Measurements from ENCODE around the gene GMPPB. TPM values are rescaled to one million over a fixed set of nuclear protein-coding genes. Genes with fewer than 3 reads are reported as not detected.

The GMPPB gene
- total RNA-seq, 2 donors from 2014 or later: 12.0 to 21.7 TPM

GRCh38 chr3:49718858-49719213 lies 4.9 kb downstream of the GMPPB start:
- H3K27ac ChIP-seq: no peak overlapping the region
- no peaks in the 10 kb centered on the region for H3K9me3 ChIP-seq
- H3K4me3 ChIP-seq: peak overlapping the region; percentile 39 to 62
- H3K36me3 ChIP-seq: peaks cover 30% of the 10 kb centered on the region
- H3K4me1 ChIP-seq: peaks cover 0 to 30% of the 10 kb centered on the region in 2 donors
- H3K27me3 ChIP-seq: no peaks in the 10 kb centered on the region
- no peak for DNase-seq (ENCODE audit: low spot score)
- no peak for TF ChIP-seq CTCF (IDR thresholded peaks at IDR 0.05)

- Histone ChIP-seq H3K9me3 (no peaks in the 10 kb centered on the region), H3K27ac (no peak overlapping the region), H3K4me3 (no peak overlapping the region), H3K27me3 (no peaks in the 10 kb centered on the region), H3K36me3 (peaks cover 30% of the 10 kb centered on the region), H3K4me1 (peaks cover 0 to 27% of the 10 kb centered on the region in 2 donors)
- DNase-seq (ENCODE audit: low spot score): no peak
- TF ChIP-seq CTCF (IDR thresholded peaks at IDR 0.05): no peak
Observed at GRCh38 chr3:49717959-49718857, 5.5 kb downstream of the GMPPB start.

- TF ChIP-seq CTCF (IDR thresholded peaks at IDR 0.05): no peak
- H3K27ac ChIP-seq: no peak overlapping the region
- H3K36me3 ChIP-seq: peaks cover 28% of the 10 kb centered on the region
- peaks cover 0 to 19% of the 10 kb centered on the region in 2 donors for H3K4me1 ChIP-seq
- H3K4me3 ChIP-seq: no peak overlapping the region
- H3K27me3 ChIP-seq: no peaks in the 10 kb centered on the region
- H3K9me3 ChIP-seq: no peaks in the 10 kb centered on the region
- no peak for DNase-seq (ENCODE audit: low spot score)
Observed at GRCh38 chr3:49717211-49717958, 6.4 kb downstream of the GMPPB start.

- Histone ChIP-seq H3K27ac (no peak overlapping the region), H3K4me1 (peaks cover 0 to 14% of the 10 kb centered on the region in 2 donors), H3K36me3 (peaks cover 24% of the 10 kb centered on the region), H3K4me3 (no peak overlapping the region), H3K9me3 (no peaks in the 10 kb centered on the region), H3K27me3 (no peaks in the 10 kb centered on the region)
- TF ChIP-seq CTCF (IDR thresholded peaks at IDR 0.05): no peak
- no peak for DNase-seq (ENCODE audit: low spot score)
Observed at GRCh38 chr3:49716691-49717210, 7.0 kb downstream of the GMPPB start.

GRCh38 chr3:49716169-49716568 lies 7.6 kb downstream of the GMPPB start:
- Histone ChIP-seq H3K4me1 (peaks cover 0 to 14% of the 10 kb centered on the region in 2 donors), H3K27me3 (no peaks in the 10 kb centered on the region), H3K9me3 (no peaks in the 10 kb centered on the region), H3K27ac (no peak overlapping the region), H3K4me3 (no peak overlapping the region), H3K36me3 (peaks cover 18% of the 10 kb centered on the region)
- TF ChIP-seq CTCF (IDR thresholded peaks at IDR 0.05): no peak
- no peak for DNase-seq (ENCODE audit: low spot score)
